GM21737 (cell line): ENCODE measurements around the gene CPN2.

Experiments used
- ATAC-seq: cut with Tn5 transposase; IDR thresholded peaks from one replicate; pipeline ENCODE4 v1.9.1; 2021; ENCODE audit warnings: mild to moderate bottlenecking, moderate library complexity; ENCODE audit not compliant: unreplicated experiment

Gene CPN2

DNA sequence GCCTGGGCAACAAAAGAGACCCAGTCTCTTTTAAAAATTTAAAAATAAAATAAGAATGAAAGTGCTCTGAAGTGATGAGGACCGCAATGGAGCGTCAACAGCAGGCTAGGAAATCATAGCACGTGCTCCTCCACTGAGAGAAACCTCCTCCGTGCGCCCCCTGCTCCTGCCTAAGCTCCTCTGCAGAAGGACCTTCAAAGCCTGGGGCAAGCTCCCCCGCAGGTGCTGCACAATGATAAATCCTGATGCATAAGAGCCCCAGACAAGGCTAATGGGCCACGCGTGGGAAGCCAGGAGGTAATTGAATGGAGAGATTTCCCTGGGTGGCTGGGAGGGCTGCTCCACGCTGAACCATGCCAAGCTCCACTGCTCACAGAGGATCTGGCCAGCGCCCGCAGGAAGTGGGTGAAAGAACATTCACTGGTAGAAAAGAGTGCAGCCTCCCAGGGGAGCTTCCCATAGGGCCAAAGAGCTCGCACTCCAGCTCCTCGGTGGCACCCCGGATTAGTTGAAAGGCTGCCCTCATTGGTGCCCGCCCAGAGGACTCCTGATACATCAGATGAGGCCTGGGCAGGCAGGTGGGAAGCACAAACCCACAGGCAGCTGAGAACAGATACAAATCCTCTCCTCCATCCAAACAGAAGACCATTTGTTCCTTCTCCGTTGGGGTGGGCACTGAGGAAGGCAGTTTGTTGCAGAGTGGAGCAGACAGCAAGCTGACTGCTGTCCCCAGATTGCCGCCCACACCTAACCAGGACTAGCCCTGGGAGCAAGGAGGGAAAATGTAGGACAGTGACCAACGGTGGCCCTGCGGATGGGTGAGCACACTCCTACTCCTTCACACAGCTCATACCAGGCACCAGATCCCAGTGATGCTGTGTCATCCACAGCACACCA lies 52.5 kb downstream of the CPN2 start:
- ATAC-seq: no peak

DNA sequence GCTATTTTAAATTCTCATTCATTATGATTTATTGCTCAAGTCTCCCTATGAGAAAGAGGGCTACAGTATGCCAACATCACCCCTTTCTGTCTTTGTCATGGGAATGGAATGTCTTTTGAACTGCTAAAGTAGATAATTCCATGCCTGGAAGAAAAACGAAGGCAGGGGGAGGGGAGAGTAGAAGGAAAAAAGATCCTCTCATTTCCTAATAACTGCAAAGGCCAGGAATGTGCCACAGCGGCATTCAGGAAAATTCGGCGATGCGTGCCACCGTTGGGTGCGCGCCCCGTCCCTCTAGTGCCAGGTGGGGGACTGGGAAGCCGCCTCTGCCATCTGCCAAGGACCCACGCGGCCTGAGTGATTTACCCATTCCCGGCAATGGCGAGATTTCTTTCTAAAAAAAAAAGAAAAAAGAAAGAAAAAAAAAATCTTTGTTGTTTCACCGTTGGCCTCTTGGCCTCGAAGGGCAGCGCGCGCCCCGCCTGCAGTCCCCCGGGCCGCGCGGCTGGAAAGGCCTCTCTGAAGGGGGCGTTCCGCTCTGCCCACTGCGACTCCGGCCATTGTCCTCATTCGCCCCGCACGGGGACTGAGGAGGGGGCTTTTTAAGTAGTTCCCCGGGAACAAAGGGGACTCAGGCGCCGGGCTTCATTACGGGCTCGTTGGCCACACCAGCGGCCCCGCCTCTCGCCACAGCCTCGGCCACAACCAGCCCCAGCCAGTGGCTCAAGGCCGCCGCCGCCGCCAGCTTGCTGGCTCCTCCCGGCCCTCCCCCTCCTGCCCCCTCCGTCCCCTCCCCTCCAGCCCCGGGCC lies 54.5 kb downstream of the CPN2 start:
- ATAC-seq: no peak

- no peak for ATAC-seq
These were observed 56.3 kb downstream of the CPN2 start for GRCh38 chr3:194294895-194295214.

DNA sequence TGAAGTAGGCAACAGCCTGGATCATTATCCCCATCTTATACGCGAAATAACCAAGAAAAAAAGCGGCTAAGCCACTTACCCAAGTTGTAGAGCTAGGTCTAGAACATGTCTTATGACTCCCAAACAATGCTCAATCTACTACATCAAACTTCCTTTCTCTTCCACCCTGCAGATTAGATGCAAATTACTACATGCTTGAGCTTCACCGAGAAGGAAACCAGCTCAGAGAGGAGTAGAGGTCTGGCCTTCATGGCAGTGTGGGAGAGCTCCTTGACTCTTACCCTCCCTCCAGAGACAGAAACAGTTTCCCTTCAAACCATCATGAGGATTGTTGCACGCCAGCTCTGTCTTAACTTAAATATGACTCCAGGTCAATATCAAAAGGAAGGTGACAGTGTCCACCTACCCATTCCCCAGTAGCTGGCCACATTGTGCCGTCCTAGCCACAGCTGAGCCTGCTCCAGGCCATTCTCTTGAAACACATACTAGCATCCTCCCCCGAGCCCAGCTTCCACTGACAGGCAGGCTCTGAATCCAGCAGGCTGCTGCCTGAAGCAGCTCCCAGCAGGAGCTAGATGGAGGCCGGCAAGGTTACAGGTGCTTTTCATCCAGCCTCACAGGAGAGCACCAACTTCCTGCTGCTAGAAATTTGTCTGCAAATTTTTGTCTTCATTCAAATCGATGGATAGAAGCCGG lies 56.8 kb downstream of the CPN2 start:
- ATAC-seq: no peak

GRCh38 chr3:194293546-194294198 lies 57.5 kb downstream of the CPN2 start:
- ATAC-seq: no peak

GRCh38 chr3:194292331-194292730 lies 58.8 kb downstream of the CPN2 start:
- no peak for ATAC-seq
